Activated naive CD8-positive, alpha-beta T cell treated with anti-CD3 and anti-CD28 coated beads, Interleukin-2, amount 10 ng/mL, durations not matched to agents 7 days and 5 days (primary cell): ENCODE data around the gene ROR1. TPM values are rescaled to one million over a fixed set of nuclear protein-coding genes. Genes with fewer than 3 reads are reported as not detected.

Source experiments
- ATAC-seq: fragments of 150-1000 bp; cut with Tn5 transposase; one replicate; pipeline ENCODE4 v1.10.0; 2021; ENCODE audit warnings: low read depth, moderate library complexity
- POLR2A ChIA-PET: fragments of 350-600 bp; sonication (Branson Sonifier 250); formaldehyde crosslinking; loops from one replicate; lab custom pipeline; 2021; ENCODE audit warnings: antibody characterized with exemption; lab: Charles Lee
- DNase-seq: peaks from one replicate; pipeline ENCODE4 v3.0.0; 2021
- H3K27ac Mint-ChIP-seq: one replicate; pipeline ENCODE4 v1.8.0; 2022; ENCODE audit warnings: mild to moderate bottlenecking, mixed read lengths
- H3K27me3 Mint-ChIP-seq: one replicate; pipeline ENCODE4 v1.8.0; 2022; ENCODE audit warnings: mild to moderate bottlenecking, moderate library complexity, mixed read lengths
- H3K36me3 Mint-ChIP-seq: one replicate; pipeline ENCODE4 v1.8.0; 2021; ENCODE audit warnings: mild to moderate bottlenecking, mixed read lengths
- H3K4me1 Mint-ChIP-seq: one replicate; pipeline ENCODE4 v1.8.0; 2021; ENCODE audit warnings: mixed read lengths
- H3K4me3 Mint-ChIP-seq: one replicate; pipeline ENCODE4 v1.8.0; 2022; ENCODE audit warnings: mild to moderate bottlenecking, moderate library complexity, mixed read lengths
- H3K9me3 Mint-ChIP-seq: one replicate; pipeline ENCODE4 v1.8.0; 2021; ENCODE audit warnings: mixed read lengths
- total RNA-seq, 2 experiments: library from RNA; stranded (reverse); gene quantifications; one replicate each; pipeline ENCODE4 v1.2.3, GENCODE V29; 2021

Gene ROR1
- total RNA-seq, 2 experiments from 2014 or later = not detected

DNA sequence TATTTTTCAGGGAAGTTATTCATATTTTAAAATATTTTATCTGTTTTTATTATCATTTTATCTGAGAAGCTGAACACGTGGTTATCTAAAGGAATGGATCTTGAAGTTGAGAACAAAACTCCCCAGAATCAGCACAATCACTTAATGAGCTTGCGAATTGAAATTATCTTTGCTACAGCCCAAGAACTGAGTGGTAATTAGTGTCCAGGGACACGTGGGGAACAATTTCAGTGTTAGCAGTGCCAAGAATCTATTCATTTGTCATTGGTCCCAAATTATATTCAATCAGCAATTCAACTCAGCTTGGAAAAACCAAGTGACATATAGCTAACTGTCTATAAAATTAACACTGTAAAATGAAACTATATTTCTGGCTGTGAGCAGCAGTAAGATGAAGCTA is 232.0 kb downstream of the ROR1 start:
- Mint-ChIP-seq H3K36me3 (no peaks in the 10 kb centered on the region), H3K9me3 (peaks cover 2% of the 10 kb centered on the region), H3K4me1 (peaks cover 12% of the 10 kb centered on the region), H3K27me3 (peaks cover 4% of the 10 kb centered on the region), H3K4me3 (no peak overlapping the region), H3K27ac (no peak overlapping the region)
- DNase-seq = no peak
- POLR2A ChIA-PET = no interaction called here
- no peak for ATAC-seq

DNA sequence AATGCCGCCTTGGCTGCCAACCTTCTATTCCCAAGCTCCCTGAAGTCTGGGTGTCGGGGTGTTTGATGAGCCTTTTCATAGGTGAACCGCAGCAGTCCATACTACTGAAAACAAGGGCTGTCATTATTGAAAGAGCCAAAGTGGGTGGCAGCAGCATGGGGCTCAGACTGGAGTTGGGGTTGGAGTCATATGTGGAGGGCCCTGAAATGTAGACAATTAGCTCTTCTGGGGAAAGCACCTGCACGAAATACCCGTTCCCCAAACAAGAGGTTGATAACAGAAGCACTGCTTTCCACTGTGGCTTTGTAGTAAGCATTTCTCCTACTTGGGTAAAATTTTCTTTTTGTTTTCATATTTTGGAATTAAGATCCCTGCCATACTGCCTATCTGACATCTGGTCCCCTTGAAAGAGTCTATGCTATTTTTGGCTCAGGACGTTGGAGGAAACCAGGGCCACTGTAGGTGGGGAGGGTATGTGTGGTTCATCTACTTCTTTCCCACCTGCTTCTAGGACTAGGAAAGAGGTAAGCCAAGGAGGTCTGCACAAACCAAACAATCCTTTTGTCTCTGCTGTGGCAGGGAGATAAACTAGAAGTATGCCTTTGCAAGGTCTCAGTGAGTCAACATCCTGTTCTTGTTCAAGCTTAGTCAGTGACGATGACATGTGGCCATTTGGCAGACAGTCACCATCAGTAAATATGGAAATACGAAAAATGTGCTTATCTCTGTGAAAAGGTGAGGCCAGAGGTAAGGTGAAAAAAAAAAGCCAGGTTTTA is 232.6 kb downstream of the ROR1 start:
- peak; percentile 89 for ATAC-seq
- POLR2A ChIA-PET = no interaction called here
- Mint-ChIP-seq H3K4me3 (no peak overlapping the region), H3K9me3 (peaks cover 2% of the 10 kb centered on the region), H3K4me1 (peaks cover 10% of the 10 kb centered on the region), H3K36me3 (no peaks in the 10 kb centered on the region), H3K27me3 (peaks cover 5% of the 10 kb centered on the region), H3K27ac (peak overlapping the region; percentile 65)
- DNase-seq = no peak

DNA sequence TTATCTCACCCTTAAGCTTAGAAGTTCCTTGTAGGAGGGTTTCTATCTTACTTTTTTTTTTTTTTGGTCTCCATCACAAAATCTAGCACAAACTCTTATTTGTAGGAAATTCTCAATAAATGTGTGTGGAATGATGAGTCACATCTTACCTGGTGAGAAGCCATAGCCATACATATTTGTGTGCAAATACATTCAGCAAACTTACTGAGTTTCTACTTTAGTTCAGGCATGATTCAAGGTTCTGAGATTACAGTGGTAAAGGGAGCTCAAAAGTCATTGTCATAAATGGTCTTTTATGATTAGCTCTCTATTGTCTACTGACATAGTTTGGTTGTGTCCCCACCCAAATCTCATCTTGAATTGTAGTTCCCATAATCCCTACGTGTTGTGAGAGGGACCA is 236.5 kb downstream of the ROR1 start:
- no peak overlapping the region for H3K27ac Mint-ChIP-seq
- H3K4me3 Mint-ChIP-seq = no peak overlapping the region
- no peaks in the 10 kb centered on the region for H3K9me3 Mint-ChIP-seq
- no peaks in the 10 kb centered on the region for H3K36me3 Mint-ChIP-seq
- POLR2A ChIA-PET = no interaction called here
- ATAC-seq (no peak), DNase-seq (no peak)
- H3K4me1 Mint-ChIP-seq = peaks cover 7% of the 10 kb centered on the region
- peaks cover 5% of the 10 kb centered on the region for H3K27me3 Mint-ChIP-seq

DNA sequence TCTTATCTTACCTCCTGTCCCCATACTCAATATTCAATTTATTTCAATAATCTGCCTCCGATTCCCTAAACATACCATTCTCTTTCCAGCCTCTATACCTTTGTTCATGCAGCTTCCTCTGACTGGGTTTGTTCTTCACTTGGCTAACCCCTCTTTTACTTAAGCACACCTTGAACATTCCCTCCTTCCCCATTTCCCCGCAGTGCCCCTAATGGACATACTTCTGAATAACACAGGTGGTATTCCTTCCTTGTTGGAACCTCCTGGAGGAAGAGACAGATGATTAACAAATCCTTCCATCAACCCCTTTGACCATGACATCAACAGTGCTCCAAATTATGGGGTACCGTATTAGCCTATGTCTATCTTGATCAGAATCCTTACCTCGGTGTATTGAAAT is 239.6 kb downstream of the ROR1 start:
- H3K27ac Mint-ChIP-seq = no peak overlapping the region
- ATAC-seq (no peak), DNase-seq (no peak)
- peaks cover 2% of the 10 kb centered on the region for H3K4me1 Mint-ChIP-seq
- POLR2A ChIA-PET = no interaction called here
- H3K36me3 Mint-ChIP-seq = no peaks in the 10 kb centered on the region
- H3K27me3 Mint-ChIP-seq = peaks cover 5% of the 10 kb centered on the region
- peaks cover 1% of the 10 kb centered on the region for H3K9me3 Mint-ChIP-seq
- H3K4me3 Mint-ChIP-seq = no peak overlapping the region

DNA sequence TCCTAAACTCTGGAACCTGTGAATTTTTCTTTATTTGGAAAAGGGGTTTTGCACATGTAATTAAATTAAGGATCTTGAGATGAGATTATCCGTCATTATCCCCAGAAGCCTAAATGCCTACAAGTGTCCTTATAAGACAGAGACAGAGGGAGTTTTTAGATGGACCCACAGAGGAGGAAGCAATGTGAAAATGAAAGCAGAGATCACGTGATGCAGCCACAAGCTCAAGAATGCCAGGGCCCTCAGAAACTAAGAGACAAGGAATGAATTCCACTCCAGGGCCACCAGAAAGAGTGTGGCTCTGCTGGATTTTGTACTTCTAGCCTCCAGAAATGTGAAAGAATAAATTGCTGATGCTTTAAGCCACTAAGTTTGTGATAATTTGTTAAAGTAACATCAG is 246.0 kb downstream of the ROR1 start:
- Mint-ChIP-seq H3K4me1 (peaks cover 8% of the 10 kb centered on the region), H3K36me3 (no peaks in the 10 kb centered on the region), H3K27me3 (no peaks in the 10 kb centered on the region), H3K9me3 (peaks cover 3% of the 10 kb centered on the region), H3K4me3 (no peak overlapping the region), H3K27ac (no peak overlapping the region)
- ATAC-seq (peak; percentile 50), DNase-seq (no peak)
- POLR2A ChIA-PET = interaction anchor here (0.5 kb wide), 1 partner anchor 12 kb away, joined by 3 read pairs; no protein-coding TSS in a partner anchor

DNA sequence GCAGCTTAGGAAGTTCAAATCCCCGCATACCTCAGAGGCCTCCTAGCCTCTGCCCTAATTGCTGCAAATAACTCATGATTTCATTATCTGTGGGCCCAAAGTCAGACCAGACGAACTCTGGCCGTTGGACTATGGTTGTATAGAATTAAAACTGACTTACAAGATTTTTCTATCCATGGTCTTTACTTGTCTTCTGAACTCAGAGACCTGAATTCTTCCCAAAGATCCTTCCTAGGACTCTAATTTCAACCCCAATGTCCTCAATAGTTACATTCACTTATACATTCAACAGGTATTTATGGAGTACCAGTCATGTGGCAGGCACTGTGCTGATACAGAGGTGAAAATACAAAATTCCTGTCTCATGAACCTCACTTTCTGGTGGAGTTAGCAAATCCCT is 247.2 kb downstream of the ROR1 start:
- H3K4me3 Mint-ChIP-seq = no peak overlapping the region

DNA sequence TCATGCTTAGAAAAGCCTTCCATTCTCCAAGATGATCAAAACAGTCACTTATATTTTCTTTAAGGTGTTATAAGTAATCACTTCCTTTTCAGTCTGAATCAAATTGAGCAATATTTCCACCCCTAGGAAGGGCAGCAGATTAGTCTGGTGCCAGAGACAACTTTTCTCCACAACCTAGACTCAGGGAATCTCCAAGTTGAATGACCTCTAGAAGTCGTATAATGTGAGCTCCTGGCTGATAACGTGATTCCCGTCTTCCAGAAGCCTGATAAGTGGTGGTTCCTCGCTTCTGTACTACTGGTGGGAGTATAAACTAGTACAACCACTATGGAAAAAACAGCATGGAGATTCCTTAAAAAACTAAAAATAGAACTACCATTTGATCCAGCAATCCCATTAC is 251.2 kb downstream of the ROR1 start:
- DNase-seq (no peak), ATAC-seq (no peak)
- POLR2A ChIA-PET = no interaction called here
- Mint-ChIP-seq H3K9me3 (no peaks in the 10 kb centered on the region), H3K27me3 (no peaks in the 10 kb centered on the region), H3K27ac (no peak overlapping the region), H3K36me3 (no peaks in the 10 kb centered on the region), H3K4me1 (peaks cover under 1% of the 10 kb centered on the region), H3K4me3 (no peak overlapping the region)

More for the DNA sequence above, 247.2 kb downstream of the ROR1 start:
- no peaks in the 10 kb centered on the region for H3K36me3 Mint-ChIP-seq
- peaks cover 3% of the 10 kb centered on the region for H3K9me3 Mint-ChIP-seq
- ATAC-seq = no peak
- no peak overlapping the region for H3K27ac Mint-ChIP-seq
- DNase-seq = no peak
- POLR2A ChIA-PET = no interaction called here
- H3K27me3 Mint-ChIP-seq = no peaks in the 10 kb centered on the region
- H3K4me1 Mint-ChIP-seq = peaks cover 8% of the 10 kb centered on the region

DNA sequence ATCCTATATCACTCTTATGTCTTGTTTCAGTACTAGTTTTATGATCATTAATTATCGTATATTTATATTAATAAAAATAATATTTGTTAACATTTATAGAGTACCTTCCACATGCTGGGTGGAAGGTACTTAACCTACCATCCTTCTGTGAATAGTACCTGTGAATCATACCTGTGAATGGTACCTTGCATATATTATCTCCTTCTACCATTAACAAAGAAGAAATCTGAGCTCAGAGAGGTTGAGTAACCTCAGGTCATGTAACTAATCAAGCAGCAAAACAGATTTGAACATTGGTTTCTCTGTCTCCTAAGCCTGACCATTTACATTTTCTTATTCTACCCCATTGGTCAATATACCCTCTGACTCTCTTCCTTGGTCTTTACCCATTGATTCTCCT is 255.2 kb downstream of the ROR1 start:
- peaks cover 2% of the 10 kb centered on the region for H3K27me3 Mint-ChIP-seq
- POLR2A ChIA-PET = no interaction called here
- DNase-seq = no peak

DNA sequence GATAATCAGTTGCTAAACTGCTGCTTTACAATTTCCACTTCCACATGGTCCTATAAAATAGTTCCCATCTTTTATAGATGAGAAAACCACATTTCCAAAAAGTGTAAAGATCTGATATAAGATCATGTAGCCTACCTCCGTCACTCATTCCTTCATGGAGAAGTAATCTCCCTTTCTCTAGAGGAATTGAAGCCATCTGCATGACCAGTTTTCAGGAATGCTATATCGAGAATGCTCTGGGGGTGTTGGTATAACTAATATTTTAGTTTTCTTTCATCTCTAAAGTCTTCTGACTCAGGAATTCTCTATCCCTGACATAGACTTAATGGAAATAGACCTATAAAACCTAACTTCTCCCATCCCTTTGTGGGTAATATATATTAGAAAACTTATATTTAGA is 256.6 kb downstream of the ROR1 start:
- Mint-ChIP-seq H3K9me3 (no peaks in the 10 kb centered on the region), H3K27ac (no peak overlapping the region), H3K4me1 (no peaks in the 10 kb centered on the region), H3K36me3 (no peaks in the 10 kb centered on the region), H3K27me3 (peaks cover 3% of the 10 kb centered on the region), H3K4me3 (no peak overlapping the region)
- POLR2A ChIA-PET = no interaction called here
- DNase-seq = no peak
- no peak for ATAC-seq

More for the DNA sequence above, 255.2 kb downstream of the ROR1 start:
- Mint-ChIP-seq H3K4me1 (no peaks in the 10 kb centered on the region), H3K36me3 (no peaks in the 10 kb centered on the region), H3K27ac (no peak overlapping the region), H3K9me3 (no peaks in the 10 kb centered on the region), H3K4me3 (no peak overlapping the region)
- no peak for ATAC-seq

DNA sequence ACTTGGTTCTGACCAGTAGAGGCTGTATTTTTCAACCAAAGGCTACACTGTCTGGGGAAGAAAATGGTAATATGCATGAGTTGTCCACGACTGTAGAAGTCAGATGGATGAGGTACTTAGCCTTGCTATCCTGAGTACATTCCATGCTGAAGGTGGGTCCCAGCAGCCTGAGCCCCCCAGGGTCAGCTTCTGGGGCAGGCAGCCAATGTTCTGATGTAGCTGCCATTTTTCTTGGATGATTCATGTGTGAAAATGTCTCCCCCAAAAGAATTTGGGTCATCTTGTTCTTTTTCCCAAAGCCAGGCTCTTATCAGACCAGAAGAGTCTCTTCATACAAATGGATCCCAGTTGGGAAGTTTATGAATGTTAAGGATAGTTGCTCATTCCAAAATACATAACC is 257.4 kb downstream of the ROR1 start:
- no peaks in the 10 kb centered on the region for H3K36me3 Mint-ChIP-seq
- no peak overlapping the region for H3K4me3 Mint-ChIP-seq
- DNase-seq (no peak), ATAC-seq (no peak)
- H3K9me3 Mint-ChIP-seq = no peaks in the 10 kb centered on the region
- POLR2A ChIA-PET = interaction anchor here (0.7 kb wide), 1 partner anchor 12 kb away, joined by 3 read pairs; no protein-coding TSS in a partner anchor
- H3K4me1 Mint-ChIP-seq = no peaks in the 10 kb centered on the region
- no peak overlapping the region for H3K27ac Mint-ChIP-seq
- H3K27me3 Mint-ChIP-seq = peaks cover 5% of the 10 kb centered on the region

DNA sequence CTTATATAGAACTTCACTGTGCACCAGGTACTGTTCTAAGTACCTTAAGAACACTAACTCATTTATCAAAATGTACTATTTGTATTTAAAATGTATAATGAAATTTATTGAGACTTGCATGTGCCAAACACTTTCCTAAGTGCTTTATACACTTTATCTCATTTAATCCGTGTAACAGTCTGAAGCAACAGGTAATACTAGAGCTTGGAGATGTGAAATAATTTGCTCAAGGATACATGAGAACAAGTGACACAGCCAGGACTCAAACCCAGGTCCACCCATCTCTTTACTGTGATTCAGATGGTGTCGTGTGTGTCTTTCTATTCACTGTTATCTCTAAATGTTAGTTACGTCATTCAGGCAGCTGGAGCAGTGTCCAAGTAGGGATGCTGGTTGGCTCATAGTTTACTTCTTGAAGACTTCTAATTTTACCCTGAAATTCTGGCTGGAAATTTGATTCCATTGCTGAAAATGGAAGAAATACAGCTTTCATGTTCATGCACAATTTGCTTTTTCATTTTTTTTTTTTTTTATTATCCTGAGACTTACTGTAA is 259.9 kb downstream of the ROR1 start:
- POLR2A ChIA-PET = no interaction called here
- ATAC-seq = no peak
- no peaks in the 10 kb centered on the region for H3K36me3 Mint-ChIP-seq
- H3K4me1 Mint-ChIP-seq = no peaks in the 10 kb centered on the region
- peaks cover 8% of the 10 kb centered on the region for H3K27me3 Mint-ChIP-seq
- H3K9me3 Mint-ChIP-seq = no peaks in the 10 kb centered on the region
- DNase-seq = no peak
- no peak overlapping the region for H3K27ac Mint-ChIP-seq
- no peak overlapping the region for H3K4me3 Mint-ChIP-seq

DNA sequence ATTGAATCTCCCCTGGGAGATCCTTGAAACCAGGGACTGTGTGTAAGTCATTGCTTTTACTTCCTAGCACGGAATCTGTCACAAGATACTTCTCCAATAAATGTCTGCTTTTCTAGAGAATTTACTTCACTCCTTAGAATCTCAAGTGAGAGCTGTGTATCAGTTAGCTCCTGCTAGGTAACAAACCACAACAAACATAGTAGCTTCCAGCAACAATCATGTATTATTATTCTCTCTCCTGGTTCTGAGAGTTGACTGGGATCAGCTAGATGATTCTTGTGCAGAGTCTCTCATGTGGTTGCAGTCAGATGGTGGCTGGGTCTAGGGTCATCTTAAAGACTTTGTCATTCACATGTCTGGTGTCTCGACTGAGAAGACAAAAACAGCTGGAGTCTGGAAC is 262.7 kb downstream of the ROR1 start:
- ATAC-seq = no peak
- DNase-seq = no peak
- H3K4me1 Mint-ChIP-seq = no peaks in the 10 kb centered on the region
- no peaks in the 10 kb centered on the region for H3K9me3 Mint-ChIP-seq
- H3K4me3 Mint-ChIP-seq = no peak overlapping the region
- H3K36me3 Mint-ChIP-seq = no peaks in the 10 kb centered on the region
- H3K27ac Mint-ChIP-seq = no peak overlapping the region
- H3K27me3 Mint-ChIP-seq = peaks cover 8% of the 10 kb centered on the region
- POLR2A ChIA-PET = no interaction called here

DNA sequence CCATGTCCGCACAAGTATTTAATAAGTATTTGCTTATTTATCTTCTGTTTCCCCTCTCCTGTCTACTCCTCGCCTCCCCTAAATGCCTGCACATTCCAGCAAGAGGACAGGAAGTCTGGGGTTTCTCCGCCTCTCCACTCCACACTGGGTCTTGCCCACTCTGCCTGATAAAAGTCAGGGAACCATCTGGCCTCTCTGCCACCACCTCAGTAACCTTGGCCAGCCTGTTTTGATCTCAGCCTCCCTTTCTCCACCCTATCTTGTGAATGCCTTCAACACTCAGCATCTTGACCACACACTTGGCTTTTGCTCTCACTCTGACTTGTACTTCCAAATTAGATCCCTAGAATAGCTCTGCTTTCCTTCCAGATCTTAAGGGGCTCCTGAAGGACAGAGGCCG is 264.3 kb downstream of the ROR1 start:
- no peak for DNase-seq
- Mint-ChIP-seq H3K4me3 (no peak overlapping the region), H3K27ac (no peak overlapping the region), H3K4me1 (no peaks in the 10 kb centered on the region), H3K9me3 (no peaks in the 10 kb centered on the region), H3K36me3 (no peaks in the 10 kb centered on the region), H3K27me3 (peaks cover 10% of the 10 kb centered on the region)
- ATAC-seq = no peak
- POLR2A ChIA-PET = no interaction called here

DNA sequence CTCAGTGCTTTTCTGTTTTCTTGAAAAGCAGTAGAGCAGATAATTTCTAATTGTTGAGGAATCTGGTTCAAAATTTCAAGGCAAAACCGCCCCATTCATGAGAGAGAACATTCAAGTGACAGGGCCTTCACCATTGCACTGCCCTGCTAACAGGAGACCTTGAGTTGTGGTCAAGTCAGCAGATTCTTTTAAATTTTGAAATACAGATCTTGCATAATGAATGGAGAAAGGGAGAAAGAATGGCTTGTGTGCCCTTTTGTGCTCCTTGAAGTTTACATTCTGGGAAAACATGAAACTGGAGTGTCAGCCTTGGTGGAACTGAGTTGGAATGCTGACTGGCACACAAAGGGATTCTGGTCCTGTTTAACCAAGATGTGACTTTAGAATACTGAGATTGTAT is 265.1 kb downstream of the ROR1 start:
- Mint-ChIP-seq H3K27me3 (peaks cover 11% of the 10 kb centered on the region), H3K4me3 (no peak overlapping the region), H3K4me1 (no peaks in the 10 kb centered on the region), H3K27ac (no peak overlapping the region), H3K36me3 (no peaks in the 10 kb centered on the region), H3K9me3 (no peaks in the 10 kb centered on the region)
- no peak for DNase-seq
- no peak for ATAC-seq
- POLR2A ChIA-PET = no interaction called here
